Measurements from ENCODE around the gene CHTOP. TPM values are rescaled to one million over a fixed set of nuclear protein-coding genes. Genes with fewer than 3 reads are reported as not detected.
"Not testable (repeated sequence)": the region's sequence is repeated elsewhere in the genome, so short reads cannot be mapped to it uniquely, and the experiment has no call there.

CHTOP gene
- total RNA-seq, 3 donors from 2014 or later = 64.2 to 71.8 (median 71.6) TPM

DNA sequence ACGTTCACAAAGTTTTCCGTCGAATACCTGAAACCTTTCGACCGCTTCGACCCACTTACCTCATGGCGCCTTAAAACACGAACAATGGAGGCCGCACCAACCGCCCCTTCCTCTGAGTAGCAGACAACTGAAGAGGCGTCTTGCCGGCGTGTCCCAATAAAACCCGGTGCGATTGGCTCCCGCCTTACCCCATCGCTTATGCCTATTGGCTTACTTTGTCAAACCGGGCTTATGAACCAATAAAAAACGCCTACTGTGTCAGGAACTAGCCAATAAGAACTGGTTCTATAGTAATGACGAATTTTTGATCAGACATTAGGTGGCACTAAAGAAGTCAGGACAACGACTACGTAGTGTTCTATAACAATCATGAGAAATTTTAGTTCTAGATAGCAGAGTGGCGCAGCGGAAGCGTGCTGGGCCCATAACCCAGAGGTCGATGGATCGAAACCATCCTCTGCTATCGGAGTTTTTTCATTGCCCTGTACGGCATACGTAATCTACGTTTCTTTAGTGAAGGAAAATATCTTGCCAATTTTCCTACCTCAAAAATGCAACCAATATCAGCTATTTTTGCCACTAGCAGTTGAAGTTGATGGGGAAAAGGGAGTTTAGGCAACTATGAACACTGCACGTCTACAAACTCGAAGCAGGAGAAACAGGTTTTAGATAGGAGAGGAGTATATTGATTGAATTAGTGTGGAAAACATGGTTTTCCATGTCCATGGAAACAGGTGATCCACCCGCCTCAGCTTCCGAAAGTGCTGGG is 37.2 kb downstream of the CHTOP start, which contains the start of gene ILF2:
TSS of gene ILF2 (minus strand) at position 135 of the 769 bp plus-strand sequence. CDS start at position 64, 71 bp downstream.
- peak; percentile 98 for DNase-seq
- TF ChIP-seq, protein P1, sequence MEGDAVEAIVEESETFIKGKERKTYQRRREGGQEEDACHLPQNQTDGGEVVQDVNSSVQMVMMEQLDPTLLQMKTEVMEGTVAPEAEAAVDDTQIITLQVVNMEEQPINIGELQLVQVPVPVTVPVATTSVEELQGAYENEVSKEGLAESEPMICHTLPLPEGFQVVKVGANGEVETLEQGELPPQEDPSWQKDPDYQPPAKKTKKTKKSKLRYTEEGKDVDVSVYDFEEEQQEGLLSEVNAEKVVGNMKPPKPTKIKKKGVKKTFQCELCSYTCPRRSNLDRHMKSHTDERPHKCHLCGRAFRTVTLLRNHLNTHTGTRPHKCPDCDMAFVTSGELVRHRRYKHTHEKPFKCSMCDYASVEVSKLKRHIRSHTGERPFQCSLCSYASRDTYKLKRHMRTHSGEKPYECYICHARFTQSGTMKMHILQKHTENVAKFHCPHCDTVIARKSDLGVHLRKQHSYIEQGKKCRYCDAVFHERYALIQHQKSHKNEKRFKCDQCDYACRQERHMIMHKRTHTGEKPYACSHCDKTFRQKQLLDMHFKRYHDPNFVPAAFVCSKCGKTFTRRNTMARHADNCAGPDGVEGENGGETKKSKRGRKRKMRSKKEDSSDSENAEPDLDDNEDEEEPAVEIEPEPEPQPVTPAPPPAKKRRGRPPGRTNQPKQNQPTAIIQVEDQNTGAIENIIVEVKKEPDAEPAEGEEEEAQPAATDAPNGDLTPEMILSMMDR (IDR thresholded peaks at IDR 0.05) = no peak
- ATAC-seq = peak; percentile 95
- H3K9me3 ChIP-seq = no peaks in the 10 kb centered on the region
- intact Hi-C loops (cut with DNase I, micrococcal nuclease) = loop anchor here in 1 of 2 donors (10.0 kb wide), 1 partner anchor 314 kb away; the partner anchor contains the start of gene RAB13
- H3K4me3 ChIP-seq = peak within 1 kb of the TSS; percentile 41
- no peaks in the 10 kb centered on the region for H3K36me3 ChIP-seq (ENCODE audit: low read depth)
- H3K4me1 ChIP-seq (ENCODE audit: low read depth) = peaks cover 22% of the 10 kb centered on the region

DNA sequence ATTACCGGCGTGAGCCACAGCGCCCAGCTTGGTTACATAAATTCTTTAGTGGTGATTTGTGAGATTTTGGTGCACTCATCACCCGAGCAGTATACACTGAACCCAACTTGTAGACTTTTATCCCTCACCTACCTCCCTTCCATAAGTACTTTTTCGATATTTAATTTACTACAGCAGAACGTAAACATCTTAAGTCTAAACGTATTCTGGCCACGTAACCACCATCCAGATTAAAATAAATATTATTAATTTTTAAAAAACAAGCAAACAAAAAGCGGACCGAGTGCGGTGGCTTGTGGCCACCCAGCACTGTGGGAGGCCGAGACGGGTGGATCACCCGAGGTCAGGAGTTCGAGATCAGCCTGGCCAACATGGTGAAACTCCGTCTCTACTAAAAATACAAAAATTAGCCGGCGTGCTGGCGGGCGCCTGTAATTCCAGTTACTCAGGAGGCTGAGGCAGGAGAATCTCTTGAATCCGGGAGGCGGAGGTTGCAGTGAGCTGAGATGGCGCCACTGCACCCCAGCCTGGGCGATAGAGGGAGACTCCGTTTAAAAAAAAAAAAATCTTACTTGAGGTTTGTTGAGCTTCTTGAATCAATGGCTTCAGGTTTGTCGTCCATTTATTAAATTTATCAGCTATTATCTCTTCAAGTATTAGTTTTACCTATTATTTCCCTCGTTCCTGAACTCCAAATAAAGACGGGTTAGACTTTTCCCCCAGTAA is 37.9 kb downstream of the CHTOP start:
- DNase-seq = peak; percentile 46 to 62 (median 60)
- peak; percentile 1 for ATAC-seq
- H3K4me3 ChIP-seq = peak overlapping the region; percentile 26

DNA sequence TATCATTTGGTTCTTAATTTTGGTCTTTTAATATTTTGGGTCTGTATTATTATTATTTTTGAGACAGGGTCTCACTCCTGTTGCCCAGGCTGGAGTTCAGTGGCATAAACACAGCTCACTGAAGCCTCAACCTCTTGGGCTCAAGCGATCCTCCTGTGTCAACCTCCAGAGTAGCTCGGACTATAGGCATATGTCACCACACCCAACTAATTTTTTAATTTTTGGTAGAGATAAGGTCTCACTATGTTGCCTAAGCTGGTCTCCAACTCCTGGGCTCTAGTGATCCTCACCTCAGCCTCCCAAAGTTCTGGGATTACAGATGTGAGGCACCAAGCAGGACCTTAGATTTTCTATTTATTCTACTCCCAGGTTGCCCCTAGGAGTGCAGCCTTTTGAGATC is 39.6 kb downstream of the CHTOP start:
- TF ChIP-seq, protein P1 (IDR thresholded peaks at IDR 0.05) = no peak
- no peaks in the 10 kb centered on the region for H3K36me3 ChIP-seq (ENCODE audit: low read depth)
- intact Hi-C loops (cut with DNase I, micrococcal nuclease) = loop anchor here in 1 of 2 donors (10.0 kb wide), 1 partner anchor 311 kb away; the partner anchor contains the start of gene RAB13
- H3K4me1 ChIP-seq (ENCODE audit: low read depth) = peaks cover 24% of the 10 kb centered on the region
- no peaks in the 10 kb centered on the region for H3K9me3 ChIP-seq
- no peak overlapping the region for H3K4me3 ChIP-seq
- ATAC-seq (no peak), DNase-seq (peak in 1 of 3 donors; percentile 1)

More for the DNA sequence above, 37.9 kb downstream of the CHTOP start:
- intact Hi-C loops (cut with DNase I, micrococcal nuclease) = loop anchor here in 1 of 2 donors (10.0 kb wide), 1 partner anchor 313 kb away; the partner anchor contains the start of gene RAB13
- H3K4me1 ChIP-seq (ENCODE audit: low read depth) = peaks cover 22% of the 10 kb centered on the region
- not testable (repeated sequence) for H3K36me3 ChIP-seq (ENCODE audit: low read depth); H3K9me3 ChIP-seq

DNA sequence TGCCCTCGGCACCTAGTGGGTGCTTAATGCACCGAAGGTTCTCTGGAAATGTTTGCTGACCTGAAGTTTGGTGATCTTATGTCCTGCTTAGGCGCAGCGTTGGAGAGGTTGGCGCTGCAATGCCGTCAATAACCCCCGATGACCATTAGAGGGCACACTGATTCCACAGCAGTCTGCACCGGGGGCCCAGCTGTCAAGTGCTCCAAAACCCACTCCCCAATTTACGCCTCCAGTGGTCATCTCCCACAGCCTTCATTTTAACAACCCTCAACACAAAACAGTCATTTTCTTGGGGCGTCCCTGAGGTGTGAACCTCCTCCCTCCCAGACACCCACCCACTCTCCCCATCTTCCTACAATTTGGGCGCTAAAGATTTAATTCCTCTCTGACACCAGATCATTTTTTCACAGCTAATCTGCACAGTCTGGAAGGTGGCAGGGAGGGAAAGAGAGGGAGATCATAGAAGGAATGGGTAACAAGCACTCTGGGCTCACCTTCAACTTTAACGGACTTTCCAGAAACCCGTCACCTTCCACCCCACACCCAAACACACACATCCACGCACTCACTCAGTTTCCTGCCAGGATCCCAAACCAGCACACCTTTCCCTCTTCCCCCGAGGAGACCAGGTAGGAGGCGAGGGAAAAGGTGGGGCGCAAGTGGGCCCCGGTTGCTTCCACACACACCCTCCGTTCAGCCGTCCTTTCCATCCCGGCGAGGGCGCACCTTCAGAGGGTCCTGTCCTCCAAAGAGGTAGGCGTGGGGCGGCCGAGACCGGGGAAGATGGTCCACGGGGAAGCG is 44.1 kb downstream of the CHTOP start:
- H3K4me3 ChIP-seq = no peak overlapping the region
- no peaks in the 10 kb centered on the region for H3K9me3 ChIP-seq
- no peaks in the 10 kb centered on the region for H3K36me3 ChIP-seq (ENCODE audit: low read depth)
- TF ChIP-seq, protein P1 (IDR thresholded peaks at IDR 0.05) = peak; percentile 77
- peaks cover 20% of the 10 kb centered on the region for H3K4me1 ChIP-seq (ENCODE audit: low read depth)
- DNase-seq = peak; percentile 51 to 66 (median 54)
- intact Hi-C loops (cut with DNase I, micrococcal nuclease) = loop anchor here in 1 of 2 donors (10.0 kb wide), 1 partner anchor 307 kb away; the partner anchor contains the start of gene RAB13
- ATAC-seq = peak; percentile 75

DNA sequence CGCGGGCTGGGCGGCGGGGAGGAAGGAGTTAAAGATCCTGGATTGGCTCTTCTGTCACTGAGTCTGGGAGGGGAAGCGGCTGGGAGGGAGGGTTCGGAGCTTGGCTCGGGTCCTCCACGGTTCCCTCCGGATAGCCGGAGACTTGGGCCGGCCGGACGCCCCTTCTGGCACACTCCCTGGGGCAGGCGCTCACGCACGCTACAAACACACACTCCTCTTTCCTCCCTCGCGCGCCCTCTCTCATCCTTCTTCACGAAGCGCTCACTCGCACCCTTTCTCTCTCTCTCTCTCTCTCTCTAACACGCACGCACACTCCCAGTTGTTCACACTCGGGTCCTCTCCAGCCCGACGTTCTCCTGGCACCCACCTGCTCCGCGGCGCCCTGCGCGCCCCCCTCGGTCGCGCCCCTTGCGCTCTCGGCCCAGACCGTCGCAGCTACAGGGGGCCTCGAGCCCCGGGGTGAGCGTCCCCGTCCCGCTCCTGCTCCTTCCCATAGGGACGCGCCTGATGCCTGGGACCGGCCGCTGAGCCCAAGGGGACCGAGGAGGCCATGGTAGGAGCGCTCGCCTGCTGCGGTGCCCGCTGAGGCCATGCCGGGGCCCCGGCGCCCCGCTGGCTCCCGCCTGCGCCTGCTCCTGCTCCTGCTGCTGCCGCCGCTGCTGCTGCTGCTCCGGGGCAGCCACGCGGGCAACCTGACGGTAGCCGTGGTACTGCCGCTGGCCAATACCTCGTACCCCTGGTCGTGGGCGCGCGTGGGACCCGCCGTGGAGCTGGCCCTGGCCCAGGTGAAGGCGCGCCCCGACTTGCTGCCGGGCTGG is 44.9 kb downstream of the CHTOP start, which contains the start of gene NPR1:
TSS of gene NPR1 (plus strand) at position 170 of the 818 bp plus-strand sequence. CDS start at position 591, 421 bp downstream.
- ATAC-seq (peak; percentile 62), DNase-seq (peak; percentile 43 to 63 (median 45))
- no peak within 1 kb of the TSS for H3K4me3 ChIP-seq
- intact Hi-C loops (cut with DNase I, micrococcal nuclease) = loop anchor here in 1 of 2 donors (10.0 kb wide), 1 partner anchor 306 kb away; the partner anchor contains the start of gene RAB13
- no peaks in the 10 kb centered on the region for H3K36me3 ChIP-seq (ENCODE audit: low read depth)
- TF ChIP-seq, protein P1 (IDR thresholded peaks at IDR 0.05) = no peak
- peaks cover 20% of the 10 kb centered on the region for H3K4me1 ChIP-seq (ENCODE audit: low read depth)
- no peaks in the 10 kb centered on the region for H3K9me3 ChIP-seq
